GM21390 (cell line): ENCODE results near the gene LEP.

ENCODE experiments used
- ATAC-seq: cut with Tn5 transposase; IDR thresholded peaks from one replicate; pipeline ENCODE4 v1.9.1; 2021; ENCODE audit not compliant: unreplicated experiment

Gene LEP

GRCh38 chr7:128240696-128241386, at the start of gene LEP:
Gene LEP, plus strand, starts transcription at chr7:128241278. Its CDS starts 10,741 bp downstream, at chr7:128252019.
- ATAC-seq = no peak

GRCh38 chr7:128192497-128193142, 48.5 kb upstream of the LEP start:
- no peak for ATAC-seq

GRCh38 chr7:128194533-128195282, 46.4 kb upstream of the LEP start:
- no peak for ATAC-seq

GRCh38 chr7:128197589-128197988, 43.5 kb upstream of the LEP start:
- ATAC-seq = no peak

- ATAC-seq = no peak
Measured at GRCh38 chr7:128197989-128198580, 43.0 kb upstream of the LEP start.

- no peak for ATAC-seq
Measured at GRCh38 chr7:128200376-128200775, 40.7 kb upstream of the LEP start.

GRCh38 chr7:128201067-128201689, 39.9 kb upstream of the LEP start:
- ATAC-seq = no peak

- no peak for ATAC-seq
Measured at GRCh38 chr7:128201690-128202085, 39.4 kb upstream of the LEP start.

GRCh38 chr7:128202287-128202957, 38.7 kb upstream of the LEP start:
- ATAC-seq = no peak

- no peak for ATAC-seq
Measured at GRCh38 chr7:128203047-128203491, 38.0 kb upstream of the LEP start.

- ATAC-seq = no peak
Measured at GRCh38 chr7:128203710-128204214, 37.3 kb upstream of the LEP start.

- no peak for ATAC-seq
Measured at GRCh38 chr7:128204455-128204854, 36.6 kb upstream of the LEP start.

- no peak for ATAC-seq
Measured at GRCh38 chr7:128205068-128205467, 36.0 kb upstream of the LEP start.

- no peak for ATAC-seq
Measured at GRCh38 chr7:128206017-128206746, 34.9 kb upstream of the LEP start.

- ATAC-seq = no peak
Measured at GRCh38 chr7:128206747-128207500, 34.2 kb upstream of the LEP start.

GRCh38 chr7:128207609-128208008, 33.5 kb upstream of the LEP start:
- no peak for ATAC-seq

GRCh38 chr7:128209229-128210035, 31.6 kb upstream of the LEP start:
- peak; percentile 61 for ATAC-seq

GRCh38 chr7:128210036-128210347, 31.1 kb upstream of the LEP start:
- ATAC-seq = no peak
